BE2C (cell line): ENCODE measurements around the gene WWOX.

Experiments
- DNase-seq: peaks from one replicate; pipeline ENCODE4 v3.0.0-alpha.2; 2020
- H3K27me3 ChIP-seq: fragments of 250-450 bp; sonication (Bioruptor Pico); 2 replicates; pipeline ENCODE4 v1.5.1; 2020; ENCODE audit warnings: mild to moderate bottlenecking
- H3K36me3 ChIP-seq: fragments of 250-450 bp; sonication (Bioruptor Pico); 2 replicates; pipeline ENCODE4 v1.5.1; 2020; ENCODE audit warnings: mild to moderate bottlenecking
- H3K4me1 ChIP-seq: fragments of 250-450 bp; sonication (Bioruptor Pico); 2 replicates; pipeline ENCODE4 v1.5.1; 2020
- H3K4me3 ChIP-seq: 2 replicates; pipeline ENCODE4 v1.5.1; 2011; ENCODE audit warnings: low read depth, low read length
- H3K9me3 ChIP-seq: fragments of 250-450 bp; sonication (Bioruptor Pico); 2 replicates; pipeline ENCODE4 v1.5.1; 2020
- TF ChIP-seq, protein P1 (sequence below): IDR thresholded peaks from 2 replicates; pipeline ENCODE4 v1.5.1; 2012; ENCODE audit warnings: mild to moderate bottlenecking, low read depth, low read length

Gene WWOX

GRCh38 chr16:78183437-78184237 lies 84.2 kb downstream of the WWOX start:
- DNase-seq, result no peak
- TF ChIP-seq, protein P1, sequence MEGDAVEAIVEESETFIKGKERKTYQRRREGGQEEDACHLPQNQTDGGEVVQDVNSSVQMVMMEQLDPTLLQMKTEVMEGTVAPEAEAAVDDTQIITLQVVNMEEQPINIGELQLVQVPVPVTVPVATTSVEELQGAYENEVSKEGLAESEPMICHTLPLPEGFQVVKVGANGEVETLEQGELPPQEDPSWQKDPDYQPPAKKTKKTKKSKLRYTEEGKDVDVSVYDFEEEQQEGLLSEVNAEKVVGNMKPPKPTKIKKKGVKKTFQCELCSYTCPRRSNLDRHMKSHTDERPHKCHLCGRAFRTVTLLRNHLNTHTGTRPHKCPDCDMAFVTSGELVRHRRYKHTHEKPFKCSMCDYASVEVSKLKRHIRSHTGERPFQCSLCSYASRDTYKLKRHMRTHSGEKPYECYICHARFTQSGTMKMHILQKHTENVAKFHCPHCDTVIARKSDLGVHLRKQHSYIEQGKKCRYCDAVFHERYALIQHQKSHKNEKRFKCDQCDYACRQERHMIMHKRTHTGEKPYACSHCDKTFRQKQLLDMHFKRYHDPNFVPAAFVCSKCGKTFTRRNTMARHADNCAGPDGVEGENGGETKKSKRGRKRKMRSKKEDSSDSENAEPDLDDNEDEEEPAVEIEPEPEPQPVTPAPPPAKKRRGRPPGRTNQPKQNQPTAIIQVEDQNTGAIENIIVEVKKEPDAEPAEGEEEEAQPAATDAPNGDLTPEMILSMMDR, result no peak
- no peak overlapping the region for H3K4me3 ChIP-seq
- no peaks in the 10 kb centered on the region for H3K4me1 ChIP-seq
- H3K36me3 ChIP-seq, result no peaks in the 10 kb centered on the region
- H3K9me3 ChIP-seq, result no peaks in the 10 kb centered on the region
- no peaks in the 10 kb centered on the region for H3K27me3 ChIP-seq

GRCh38 chr16:78184238-78185183 lies 85.1 kb downstream of the WWOX start:
- Histone ChIP-seq H3K4me3 (no peak overlapping the region), H3K36me3 (no peaks in the 10 kb centered on the region)

GRCh38 chr16:78189121-78189520 lies 89.7 kb downstream of the WWOX start:
- Histone ChIP-seq H3K4me3 (no peak overlapping the region), H3K27me3 (no peaks in the 10 kb centered on the region)

More at GRCh38 chr16:78184238-78185183, 85.1 kb downstream of the WWOX start:
- no peaks in the 10 kb centered on the region for H3K27me3 ChIP-seq
- no peaks in the 10 kb centered on the region; the same call in 1 of the 2 replicates for H3K9me3 ChIP-seq
- no peak for DNase-seq
- H3K4me1 ChIP-seq, result no peaks in the 10 kb centered on the region
- TF ChIP-seq, protein P1, result no peak

GRCh38 chr16:78192734-78193488 lies 93.5 kb downstream of the WWOX start:
- H3K4me3 ChIP-seq, result no peak overlapping the region
- no peaks in the 10 kb centered on the region; the same call in 1 of the 2 replicates for H3K9me3 ChIP-seq
- no peaks in the 10 kb centered on the region for H3K27me3 ChIP-seq
- no peak for DNase-seq
- TF ChIP-seq, protein P1, result no peak
- H3K36me3 ChIP-seq, result no peaks in the 10 kb centered on the region
- no peaks in the 10 kb centered on the region for H3K4me1 ChIP-seq

More at GRCh38 chr16:78189121-78189520, 89.7 kb downstream of the WWOX start:
- H3K4me1 ChIP-seq, result no peaks in the 10 kb centered on the region
- H3K9me3 ChIP-seq, result no peaks in the 10 kb centered on the region; the same call in 1 of the 2 replicates
- DNase-seq, result no peak
- H3K36me3 ChIP-seq, result no peaks in the 10 kb centered on the region
- TF ChIP-seq, protein P1, result no peak

DNA sequence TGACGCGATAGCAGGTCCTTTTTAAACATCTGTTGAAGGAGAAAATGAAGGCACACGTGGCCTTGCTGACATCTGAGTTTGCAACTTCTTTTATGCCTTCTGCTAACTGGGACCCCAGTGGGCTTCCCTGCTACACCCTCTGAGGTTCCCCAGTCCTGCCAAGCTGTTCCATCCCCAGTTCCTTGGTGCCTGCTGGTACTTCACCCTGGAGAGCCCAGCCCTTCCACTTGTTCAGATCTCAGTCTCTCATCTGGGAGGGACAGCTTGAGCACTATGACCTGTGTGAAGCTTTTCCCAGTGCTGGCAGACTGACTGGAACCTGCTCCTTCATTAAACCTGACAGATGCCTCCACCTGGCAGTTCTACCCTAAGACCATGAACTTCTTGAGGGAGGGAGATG lies 95.5 kb downstream of the WWOX start:
- H3K9me3 ChIP-seq, result no peaks in the 10 kb centered on the region; the same call in 1 of the 2 replicates
- no peak for DNase-seq
- H3K4me1 ChIP-seq, result no peaks in the 10 kb centered on the region
- H3K36me3 ChIP-seq, result no peaks in the 10 kb centered on the region
- H3K4me3 ChIP-seq, result no peak overlapping the region
- TF ChIP-seq, protein P1, result no peak
- H3K27me3 ChIP-seq, result no peaks in the 10 kb centered on the region
